ENCODE measurements around the gene AHCTF1. TPM values are rescaled to one million over a fixed set of nuclear protein-coding genes. Genes with fewer than 3 reads are reported as not detected.

The AHCTF1 gene
- total and polyA plus RNA-seq, 12 donors, result 10.0 to 42.6 (median 27.9) TPM

GRCh38 chr1:246803373-246803772, 128.4 kb downstream of the AHCTF1 start:
- Histone ChIP-seq H3K27me3 (no peaks in the 10 kb centered on the region), H3K27ac (no peak overlapping the region), H3K4me1 (replicated peaks in 1 of 2) (no peaks in the 10 kb centered on the region), H3K4me3 (no peak overlapping the region), H3K36me3 (replicated peaks in 1 of 2) (no peaks in the 10 kb centered on the region), H3K9me3 (replicated peaks in 1 of 3) (no peaks in the 10 kb centered on the region)
- 91 to 94% (median 93%) methylated on average over 6 of the region's 6 CpGs for WGBS, 4 donors
- TF ChIP-seq POLR2A (IDR thresholded peaks at IDR 0.05) (no peak), CTCF (IDR thresholded peaks at IDR 0.05) (no peak)
- DNase-seq, result no peak
- intact Hi-C loops (cut with DNase I), result no loop called here

GRCh38 chr1:246801241-246802020, 130.3 kb downstream of the AHCTF1 start:
- no peaks in the 10 kb centered on the region for H3K9me3 ChIP-seq (replicated peaks in 1 of 3)
- 77 to 80% (median 78%) methylated on average over 11 of the region's 11 CpGs for WGBS, 4 donors
- no peak overlapping the region for H3K4me3 ChIP-seq
- H3K27me3 ChIP-seq, result no peaks in the 10 kb centered on the region
- H3K4me1 ChIP-seq (replicated peaks in 1 of 2), result no peaks in the 10 kb centered on the region
- no peaks in the 10 kb centered on the region for H3K36me3 ChIP-seq (replicated peaks in 1 of 2)
- intact Hi-C loops (cut with DNase I), result no loop called here
- no peak for TF ChIP-seq POLR2A (IDR thresholded peaks at IDR 0.05)
- TF ChIP-seq CTCF (IDR thresholded peaks at IDR 0.05), result no peak
- no peak overlapping the region for H3K27ac ChIP-seq
- DNase-seq, result no peak

DNA sequence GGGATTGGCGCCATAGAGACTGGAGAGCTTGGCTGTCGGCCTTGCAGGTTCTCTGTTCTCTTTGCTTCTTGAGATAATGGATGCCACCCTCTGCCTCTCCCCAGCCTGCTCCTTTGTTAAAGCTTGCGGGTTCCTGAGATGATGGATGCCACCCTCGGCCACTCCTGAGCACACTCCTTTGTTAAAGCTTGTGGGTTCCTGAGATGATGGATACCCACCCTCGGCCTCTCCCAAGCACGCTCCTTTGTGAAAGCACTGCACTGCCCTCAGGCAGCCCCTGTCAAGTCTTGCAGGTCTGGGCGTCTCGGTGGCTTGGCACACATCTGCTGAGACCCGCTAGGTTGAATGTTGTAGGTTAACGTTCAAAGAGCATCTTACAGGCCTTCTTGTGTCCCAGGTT, 131.0 kb downstream of the AHCTF1 start:
- WGBS, 4 donors, result 75 to 88% (median 87%) methylated on average over 8 to 10 of the region's 10 CpGs
- Histone ChIP-seq H3K36me3 (replicated peaks in 1 of 2) (no peaks in the 10 kb centered on the region), H3K27ac (no peak overlapping the region), H3K9me3 (replicated peaks in 1 of 3) (no peaks in the 10 kb centered on the region), H3K4me3 (no peak overlapping the region), H3K27me3 (no peaks in the 10 kb centered on the region), H3K4me1 (replicated peaks in 1 of 2) (no peaks in the 10 kb centered on the region)
- TF ChIP-seq CTCF (IDR thresholded peaks at IDR 0.05), result no peak
- no peak for TF ChIP-seq POLR2A (IDR thresholded peaks at IDR 0.05)
- DNase-seq, result no peak
- intact Hi-C loops (cut with DNase I), result no loop called here

DNA sequence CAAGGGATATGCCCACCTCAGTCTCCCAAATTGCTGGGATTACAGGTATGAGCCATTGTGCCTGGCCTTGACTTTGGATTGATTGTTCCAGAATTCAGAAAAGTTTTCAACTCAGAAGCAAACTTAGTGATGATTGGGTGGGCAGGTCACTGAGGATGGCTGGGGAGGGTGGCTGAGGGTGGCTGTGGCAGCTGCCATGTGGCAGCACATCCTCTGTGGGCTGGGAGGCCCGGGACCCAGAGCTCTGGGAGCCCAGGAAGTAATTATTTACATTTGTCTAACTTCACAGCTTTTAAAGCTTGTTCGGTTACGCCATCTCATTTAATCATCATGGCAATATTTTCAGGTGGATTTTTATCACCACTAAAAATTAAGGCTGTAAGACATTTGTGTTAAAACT, 131.4 kb downstream of the AHCTF1 start:
- Histone ChIP-seq H3K9me3 (replicated peaks in 1 of 3) (no peaks in the 10 kb centered on the region), H3K4me1 (replicated peaks in 1 of 2) (no peaks in the 10 kb centered on the region), H3K4me3 (no peak overlapping the region), H3K27me3 (no peaks in the 10 kb centered on the region), H3K27ac (no peak overlapping the region), H3K36me3 (replicated peaks in 1 of 2) (no peaks in the 10 kb centered on the region)
- 78 to 97% (median 87%) methylated on average over 3 of the region's 3 CpGs for WGBS, 4 donors
- intact Hi-C loops (cut with DNase I), result no loop called here
- no peak for DNase-seq
- no peak for TF ChIP-seq CTCF (IDR thresholded peaks at IDR 0.05)

All from adrenal gland (tissue), 12 donors.